Stomach (tissue), 4 donors: ENCODE data around the gene VPS9D1.

Source experiments
- CTCF ChIP-seq, 7 experiments: fragments of 450-650 bp in 4 of 7; fragments of 200-600 bp in 3 of 7; sonication (generic) in 3 of 7; IDR thresholded peaks; one replicate each; pipeline ENCODE4 v1.5.1; 2016 to 2019; ENCODE audit warnings: antibody characterized with exemption in 7 of 7, control low read depth in 2 of 7, mild to moderate bottlenecking in 1 of 7
- EP300 ChIP-seq: sonication (generic); formaldehyde crosslinking; IDR thresholded peaks from one replicate; pipeline ENCODE4 v1.6.1; 2017; ENCODE audit warnings: antibody characterized with exemption
- POLR2A ChIP-seq, 4 donors: fragments of 450-650 bp; IDR thresholded peaks; one replicate each; pipeline ENCODE4 v1.6.1; 2016; ENCODE audit warnings: antibody characterized with exemption in 4 of 4, control low read depth in 2 of 4, mild to moderate bottlenecking in 1 of 4, moderate library complexity in 1 of 4
- POLR2AphosphoS5 ChIP-seq, 3 donors: sonication (generic); formaldehyde crosslinking; IDR thresholded peaks; one replicate each; pipeline ENCODE4 v1.6.1; 2016; ENCODE audit warnings: antibody characterized with exemption in 3 of 3

GRCh38 chr16:89667633-89668032 lies 53.1 kb downstream of the VPS9D1 start:
- TF ChIP-seq POLR2A (IDR thresholded peaks at IDR 0.05) (no peak), CTCF (IDR thresholded peaks at IDR 0.05) (no peak), EP300 (no peak), POLR2AphosphoS5 (IDR thresholded peaks at IDR 0.05) (no peak)
